Measurements from ENCODE around the gene CALCB.
"Not testable (repeated sequence)": the region's sequence is repeated elsewhere in the genome, so short reads cannot be mapped to it uniquely, and the experiment has no call there.

The CALCB gene

GRCh38 chr11:15057329-15057728, 16.1 kb upstream of the CALCB start:
- H3K9ac ChIP-seq (ENCODE audit: low read depth, low read length) = no peak overlapping the region
- H3K4me1 ChIP-seq (ENCODE audit: insufficient read depth, low read length) = no peaks in the 10 kb centered on the region
- H3K9me3 ChIP-seq (ENCODE audit: control insufficient read depth, insufficient read depth, low read length) = no peaks in the 10 kb centered on the region
- H3K36me3 ChIP-seq (ENCODE audit: insufficient read depth, low read length) = no peaks in the 10 kb centered on the region

GRCh38 chr11:15059132-15059915, 14.1 kb upstream of the CALCB start:
- H3K4me1 ChIP-seq (ENCODE audit: insufficient read depth, low read length) = no peaks in the 10 kb centered on the region
- no peaks in the 10 kb centered on the region for H3K36me3 ChIP-seq (ENCODE audit: insufficient read depth, low read length)
- no peak overlapping the region for H3K9ac ChIP-seq (ENCODE audit: low read depth, low read length)
- no peaks in the 10 kb centered on the region; the same call in 1 of the 2 replicates for H3K9me3 ChIP-seq (ENCODE audit: control insufficient read depth, insufficient read depth, low read length)

GRCh38 chr11:15062599-15062998, 10.8 kb upstream of the CALCB start:
- Histone ChIP-seq H3K4me1 (ENCODE audit: insufficient read depth, low read length) (no peaks in the 10 kb centered on the region), H3K36me3 (ENCODE audit: insufficient read depth, low read length) (no peaks in the 10 kb centered on the region), H3K9me3 (ENCODE audit: control insufficient read depth, insufficient read depth, low read length) (no peaks in the 10 kb centered on the region; the same call in 1 of the 2 replicates), H3K9ac (ENCODE audit: low read depth, low read length) (no peak overlapping the region)

- H3K9ac ChIP-seq (ENCODE audit: low read depth, low read length); H3K36me3 ChIP-seq (ENCODE audit: insufficient read depth, low read length); H3K4me1 ChIP-seq (ENCODE audit: insufficient read depth, low read length); H3K9me3 ChIP-seq (ENCODE audit: control insufficient read depth, insufficient read depth, low read length): not testable (repeated sequence)
Measured at GRCh38 chr11:15069751-15070150, 3.6 kb upstream of the CALCB start.

- Histone ChIP-seq H3K36me3 (ENCODE audit: insufficient read depth, low read length) (no peaks in the 10 kb centered on the region), H3K4me1 (ENCODE audit: insufficient read depth, low read length) (0 out of 2 replicates have a peak, but pooled peaks cover under 1% of the 10 kb centered on the region), H3K9ac (ENCODE audit: low read depth, low read length) (no peak overlapping the region), H3K9me3 (ENCODE audit: control insufficient read depth, insufficient read depth, low read length) (peaks cover 5% of the 10 kb centered on the region; the same call in 1 of the 2 replicates)
Measured at GRCh38 chr11:15071556-15072255, 1.7 kb upstream of the CALCB start.

- H3K9ac ChIP-seq (ENCODE audit: low read depth, low read length) = no peak overlapping the region
- H3K9me3 ChIP-seq (ENCODE audit: control insufficient read depth, insufficient read depth, low read length) = peaks cover 5% of the 10 kb centered on the region; the same call in 1 of the 2 replicates
- 0 out of 2 replicates have a peak, but pooled peaks cover 5% of the 10 kb centered on the region for H3K4me1 ChIP-seq (ENCODE audit: insufficient read depth, low read length)
- no peaks in the 10 kb centered on the region for H3K36me3 ChIP-seq (ENCODE audit: insufficient read depth, low read length)
Measured at GRCh38 chr11:15072551-15073143, 746 bp upstream of the CALCB start.

GRCh38 chr11:15074206-15075161, 1.1 kb downstream of the CALCB start:
- no peak overlapping the region for H3K9ac ChIP-seq (ENCODE audit: low read depth, low read length)

GRCh38 chr11:15075162-15075526, 1.8 kb downstream of the CALCB start:
- H3K9ac ChIP-seq (ENCODE audit: low read depth, low read length) = no peak overlapping the region
- H3K9me3 ChIP-seq (ENCODE audit: control insufficient read depth, insufficient read depth, low read length) = no peaks in the 10 kb centered on the region; the same call in 1 of the 2 replicates
- no peaks in the 10 kb centered on the region for H3K36me3 ChIP-seq (ENCODE audit: insufficient read depth, low read length)
- 0 out of 2 replicates have a peak, but pooled peaks cover 5% of the 10 kb centered on the region for H3K4me1 ChIP-seq (ENCODE audit: insufficient read depth, low read length)

More at GRCh38 chr11:15074206-15075161, 1.1 kb downstream of the CALCB start:
- Histone ChIP-seq H3K9me3 (ENCODE audit: control insufficient read depth, insufficient read depth, low read length) (no peaks in the 10 kb centered on the region; the same call in 1 of the 2 replicates), H3K36me3 (ENCODE audit: insufficient read depth, low read length) (no peaks in the 10 kb centered on the region), H3K4me1 (ENCODE audit: insufficient read depth, low read length) (0 out of 2 replicates have a peak, but pooled peaks cover 5% of the 10 kb centered on the region)

- Histone ChIP-seq H3K9ac (ENCODE audit: low read depth, low read length) (no peak overlapping the region), H3K9me3 (ENCODE audit: control insufficient read depth, insufficient read depth, low read length) (no peaks in the 10 kb centered on the region), H3K4me1 (ENCODE audit: insufficient read depth, low read length) (no peaks in the 10 kb centered on the region), H3K36me3 (ENCODE audit: insufficient read depth, low read length) (no peaks in the 10 kb centered on the region)
Measured at GRCh38 chr11:15091175-15091574, 17.8 kb downstream of the CALCB start.

GRCh38 chr11:15091625-15092024, 18.2 kb downstream of the CALCB start:
- Histone ChIP-seq H3K36me3 (ENCODE audit: insufficient read depth, low read length) (no peaks in the 10 kb centered on the region), H3K9ac (ENCODE audit: low read depth, low read length) (no peak overlapping the region), H3K9me3 (ENCODE audit: control insufficient read depth, insufficient read depth, low read length) (no peaks in the 10 kb centered on the region), H3K4me1 (ENCODE audit: insufficient read depth, low read length) (no peaks in the 10 kb centered on the region)

- Histone ChIP-seq H3K4me1 (ENCODE audit: insufficient read depth, low read length) (no peaks in the 10 kb centered on the region), H3K9me3 (ENCODE audit: control insufficient read depth, insufficient read depth, low read length) (no peaks in the 10 kb centered on the region), H3K9ac (ENCODE audit: low read depth, low read length) (no peak overlapping the region), H3K36me3 (ENCODE audit: insufficient read depth, low read length) (no peaks in the 10 kb centered on the region)
Measured at GRCh38 chr11:15093432-15093831, 20.0 kb downstream of the CALCB start.

- H3K36me3 ChIP-seq (ENCODE audit: insufficient read depth, low read length) = no peaks in the 10 kb centered on the region
- H3K9ac ChIP-seq (ENCODE audit: low read depth, low read length) = no peak overlapping the region
- no peaks in the 10 kb centered on the region for H3K9me3 ChIP-seq (ENCODE audit: control insufficient read depth, insufficient read depth, low read length)
- H3K4me1 ChIP-seq (ENCODE audit: insufficient read depth, low read length) = no peaks in the 10 kb centered on the region
Measured at GRCh38 chr11:15095736-15096228, 22.4 kb downstream of the CALCB start.

- H3K9me3 ChIP-seq (ENCODE audit: control insufficient read depth, insufficient read depth, low read length) = no peaks in the 10 kb centered on the region
- no peak overlapping the region for H3K9ac ChIP-seq (ENCODE audit: low read depth, low read length)
- H3K4me1 ChIP-seq (ENCODE audit: insufficient read depth, low read length) = no peaks in the 10 kb centered on the region
- H3K36me3 ChIP-seq (ENCODE audit: insufficient read depth, low read length) = no peaks in the 10 kb centered on the region
Measured at GRCh38 chr11:15097411-15097810, 24.0 kb downstream of the CALCB start.

Measured in ES-I3 (cell line).